NOMO-1 treated with dmso at 0.1 percent for 144 hours (cell line): Measurements from ENCODE around the gene ATOH8.
A peak's percentile ranks its signal among the peaks of the same experiment; 100 is the strongest.

ENCODE experiments used
- DNase-seq: peaks from one replicate; lab custom pipeline; 2025; ENCODE audit not compliant: unreplicated experiment; lab: John Stamatoyannopoulos, UW

The ATOH8 gene

GRCh38 chr2:85718885-85719492, 34.8 kb upstream of the ATOH8 start:
- no peak for DNase-seq

DNA sequence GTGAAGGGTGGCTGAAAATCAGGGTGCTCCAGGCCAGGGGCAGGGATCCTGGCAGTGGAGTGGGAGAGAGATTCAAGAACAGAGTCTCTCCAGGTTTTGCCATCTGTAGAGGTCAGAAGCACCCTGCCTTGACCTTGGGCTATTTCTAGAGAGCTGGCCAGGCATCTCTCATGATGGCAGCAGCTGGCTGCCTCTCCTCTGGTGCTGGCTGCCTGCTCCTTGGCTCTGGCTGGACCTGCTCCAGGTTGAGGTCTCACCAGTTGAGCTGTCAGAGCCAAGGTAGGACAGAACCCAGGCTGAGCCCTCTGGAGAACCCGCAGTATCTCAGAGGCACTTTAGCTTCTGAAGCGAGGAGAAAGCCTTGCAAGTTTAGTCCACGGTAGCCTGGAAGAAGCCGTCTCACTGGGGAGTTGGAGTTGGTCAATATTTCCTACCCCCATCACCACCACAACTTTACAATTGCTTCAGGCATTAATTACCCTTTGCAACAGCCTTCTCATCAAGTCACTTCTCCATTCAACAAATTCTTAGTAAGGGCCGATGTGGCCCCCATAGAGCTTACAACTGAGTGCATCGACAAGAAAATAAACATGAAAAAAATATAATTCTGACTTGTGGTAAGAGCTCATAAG, 34.1 kb upstream of the ATOH8 start:
- peak; percentile 85 for DNase-seq

GRCh38 chr2:85720533-85720932, 33.3 kb upstream of the ATOH8 start:
- DNase-seq = no peak

DNA sequence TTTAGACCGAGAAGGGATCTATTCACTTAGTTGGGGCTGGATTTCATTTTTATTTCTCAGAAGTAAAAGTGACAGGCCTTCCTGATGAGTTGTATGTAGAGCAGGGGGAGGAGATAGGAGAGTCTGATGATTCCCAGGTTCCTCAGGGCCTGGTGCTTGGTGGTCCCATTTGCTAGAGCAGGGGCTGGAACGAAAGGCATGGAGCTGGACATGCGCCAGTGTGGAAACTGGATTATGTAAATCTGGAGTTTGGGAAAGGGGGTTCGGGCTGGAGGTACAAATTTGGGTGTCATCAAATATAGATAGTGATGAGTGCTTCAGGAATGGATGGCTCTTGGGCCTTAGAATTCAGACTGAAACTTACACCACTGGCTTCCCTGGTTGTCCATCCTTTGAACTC, 32.1 kb upstream of the ATOH8 start:
- DNase-seq = no peak

GRCh38 chr2:85722519-85722918, 31.3 kb upstream of the ATOH8 start:
- DNase-seq = no peak

DNA sequence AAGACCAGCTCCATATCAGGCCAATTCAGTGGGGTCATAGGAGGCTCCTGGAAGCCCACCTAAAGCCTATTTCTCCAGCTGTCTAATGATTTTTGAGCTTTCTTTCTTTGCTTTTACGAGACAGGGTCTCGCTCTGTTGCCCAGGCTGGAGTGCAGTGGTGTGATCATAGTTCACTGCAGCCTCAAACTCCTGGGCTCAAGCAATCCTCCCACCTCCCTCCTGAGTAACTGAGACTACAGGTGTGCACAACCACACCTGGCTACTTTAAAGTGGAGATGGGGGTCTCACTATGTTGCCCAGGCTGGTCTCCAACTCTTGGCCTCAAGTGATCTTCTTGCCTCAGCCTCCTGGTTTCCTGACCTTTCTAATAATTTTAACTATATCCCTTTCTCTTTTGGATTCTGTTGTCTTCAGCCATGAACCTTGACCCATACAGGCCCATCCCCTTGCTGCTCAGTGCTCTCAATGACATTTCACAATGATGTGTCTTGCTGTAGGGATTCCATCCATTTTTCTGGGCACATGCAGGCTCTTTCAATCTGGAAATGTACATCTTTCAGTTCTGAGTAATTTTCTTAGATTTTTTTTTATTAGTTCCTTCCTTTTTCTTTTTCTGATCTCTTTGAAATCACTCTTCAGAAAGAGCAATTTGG, 30.0 kb upstream of the ATOH8 start:
- DNase-seq = no peak

DNA sequence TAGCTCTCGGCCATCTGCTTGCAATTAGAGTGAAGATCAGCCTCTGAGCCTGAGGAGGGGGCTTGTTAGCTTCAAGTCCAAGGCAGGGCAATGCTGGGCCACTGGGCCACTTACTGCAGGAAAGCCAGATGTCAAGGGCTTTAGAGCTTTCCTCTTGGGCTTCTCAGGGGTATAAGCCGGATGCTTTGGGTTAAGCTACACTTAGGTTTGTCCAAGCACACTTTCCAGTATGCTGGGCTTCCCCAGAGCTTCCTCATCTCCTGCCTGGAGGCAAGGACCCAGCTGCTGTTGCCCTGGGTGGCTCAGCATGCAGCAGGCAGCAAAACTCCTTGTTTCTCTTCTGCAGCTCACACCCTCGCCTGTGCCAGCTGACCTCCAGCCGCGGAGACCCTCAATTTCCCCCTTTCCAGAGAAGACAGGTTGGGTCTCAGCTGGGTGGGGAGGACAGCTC, 29.0 kb upstream of the ATOH8 start:
- no peak for DNase-seq

DNA sequence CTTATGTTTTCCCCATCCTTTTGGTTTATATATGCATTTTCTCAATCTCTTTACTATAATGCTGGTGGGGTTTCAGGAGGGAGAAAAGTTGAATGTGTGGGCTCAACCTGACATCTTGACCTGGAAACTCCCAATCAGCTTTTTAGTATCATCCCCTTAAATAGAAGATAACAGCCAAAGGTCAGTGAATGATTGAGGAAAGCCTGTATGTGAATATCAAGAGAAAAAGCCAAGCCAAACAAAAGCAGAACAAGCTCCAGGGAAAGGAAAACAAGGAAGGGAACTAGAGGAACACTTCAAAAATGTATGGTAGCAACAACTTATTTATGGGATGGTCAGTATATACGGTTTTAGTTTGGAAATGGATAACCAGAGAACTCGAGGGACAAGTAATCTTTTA, 28.3 kb upstream of the ATOH8 start:
- no peak for DNase-seq

- DNase-seq = no peak
These were observed 26.0 kb upstream of the ATOH8 start for GRCh38 chr2:85727798-85728197.

- DNase-seq = no peak
These were observed 25.4 kb upstream of the ATOH8 start for GRCh38 chr2:85728342-85728741.

GRCh38 chr2:85728883-85729824, 24.6 kb upstream of the ATOH8 start:
- peak; percentile 65 for DNase-seq

- no peak for DNase-seq
These were observed 23.8 kb upstream of the ATOH8 start for GRCh38 chr2:85729825-85730510.

- no peak for DNase-seq
These were observed 23.0 kb upstream of the ATOH8 start for GRCh38 chr2:85730686-85731230.

DNA sequence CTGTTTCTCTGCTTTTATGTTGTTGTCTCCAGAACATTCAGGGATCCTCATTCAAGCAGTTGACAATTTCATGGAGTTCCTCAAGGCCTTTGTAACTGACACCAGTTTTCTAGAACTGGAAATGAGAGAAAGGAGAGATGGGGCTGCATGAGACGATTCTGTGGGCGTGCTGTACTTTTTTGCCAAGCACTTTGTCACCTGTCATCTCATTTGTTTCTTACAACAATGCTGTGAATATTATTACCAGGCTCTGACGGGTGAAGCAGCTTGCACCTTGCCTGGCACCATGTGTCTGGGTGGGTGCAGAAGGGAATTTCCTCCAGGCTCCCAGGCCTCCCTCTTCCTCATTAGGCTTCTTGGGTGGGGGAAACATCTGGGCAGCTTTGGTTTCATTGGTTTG, 22.2 kb upstream of the ATOH8 start:
- DNase-seq = no peak

DNA sequence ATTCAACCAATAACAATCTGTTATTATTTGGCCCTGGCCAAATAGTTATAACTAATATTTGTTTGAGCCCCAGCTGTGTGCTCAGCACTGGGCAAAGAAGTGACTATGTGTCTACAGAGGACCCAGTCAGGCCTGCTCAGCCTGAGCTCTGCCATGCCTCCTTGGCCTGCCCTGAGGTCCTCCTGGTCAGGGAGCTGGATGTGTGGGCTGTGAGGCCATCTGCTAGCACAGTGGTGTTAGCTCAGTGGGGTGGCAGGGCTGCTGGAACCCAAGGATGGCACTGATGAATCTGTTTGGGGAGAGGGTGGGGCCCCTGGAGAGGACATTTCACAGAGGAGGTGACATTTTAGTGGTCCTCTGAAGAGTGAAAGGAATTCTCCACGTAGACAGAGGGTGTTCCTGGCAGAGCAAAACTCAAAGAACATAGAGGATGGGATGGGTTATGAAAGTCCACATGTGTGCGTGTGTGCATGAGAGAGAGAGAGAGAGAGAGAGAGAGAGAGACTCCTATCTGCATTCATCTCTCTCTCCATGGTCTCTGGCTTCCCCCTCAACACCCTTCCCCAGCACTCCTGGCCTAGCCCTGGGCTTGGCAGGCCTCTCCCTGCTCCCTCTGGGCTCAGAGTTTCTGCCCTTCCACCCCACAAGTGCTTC, 21.2 kb upstream of the ATOH8 start:
- DNase-seq = no peak

- no peak for DNase-seq
These were observed 20.4 kb upstream of the ATOH8 start for GRCh38 chr2:85733121-85733960.

- no peak for DNase-seq
These were observed 19.8 kb upstream of the ATOH8 start for GRCh38 chr2:85734015-85734414.

- DNase-seq = no peak
These were observed 18.7 kb upstream of the ATOH8 start for GRCh38 chr2:85734942-85735608.

GRCh38 chr2:85735691-85736090, 18.1 kb upstream of the ATOH8 start:
- DNase-seq = no peak
